ENCODE results near the gene CFAP20DC. TPM values are rescaled to one million over a fixed set of nuclear protein-coding genes. Genes with fewer than 3 reads are reported as not detected.
"Not testable (repeated sequence)": the region's sequence is repeated elsewhere in the genome, so short reads cannot be mapped to it uniquely, and the experiment has no call there.

The CFAP20DC gene
- polyA plus RNA-seq, 3 donors from 2014 or later, result not detected

DNA sequence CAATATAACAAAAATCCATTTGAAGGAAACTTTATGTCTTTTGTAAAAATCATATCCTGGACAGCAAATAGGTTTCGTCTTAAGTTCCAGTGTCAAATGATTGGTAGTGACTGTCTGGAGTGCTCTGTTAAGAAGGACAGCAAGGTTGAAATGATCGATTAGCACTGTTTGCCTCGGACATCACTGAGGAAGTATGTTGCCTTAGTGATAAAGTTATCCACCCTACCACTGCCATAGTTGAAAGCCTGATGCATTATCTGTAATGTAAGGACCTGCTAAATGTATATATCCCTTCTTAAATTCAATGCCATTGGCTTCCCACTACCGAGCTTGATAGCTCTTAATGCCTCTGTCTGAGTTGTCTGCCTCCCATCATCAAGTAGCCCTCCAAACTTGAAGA, 70.0 kb downstream of the CFAP20DC start:
- no peaks in the 10 kb centered on the region for H3K27me3 Mint-ChIP-seq (ENCODE audit: low read depth in 3 of 3)
- H3K27ac Mint-ChIP-seq, result no peak overlapping the region
- no peaks in the 10 kb centered on the region for H3K4me1 Mint-ChIP-seq
- H3K4me3 Mint-ChIP-seq, result no peak overlapping the region
- no peak for DNase-seq
- H3K36me3 Mint-ChIP-seq, result no peaks in the 10 kb centered on the region
- peaks cover 0 to 2% (median 0%) of the 10 kb centered on the region in 6 donors for H3K9me3 Mint-ChIP-seq

DNA sequence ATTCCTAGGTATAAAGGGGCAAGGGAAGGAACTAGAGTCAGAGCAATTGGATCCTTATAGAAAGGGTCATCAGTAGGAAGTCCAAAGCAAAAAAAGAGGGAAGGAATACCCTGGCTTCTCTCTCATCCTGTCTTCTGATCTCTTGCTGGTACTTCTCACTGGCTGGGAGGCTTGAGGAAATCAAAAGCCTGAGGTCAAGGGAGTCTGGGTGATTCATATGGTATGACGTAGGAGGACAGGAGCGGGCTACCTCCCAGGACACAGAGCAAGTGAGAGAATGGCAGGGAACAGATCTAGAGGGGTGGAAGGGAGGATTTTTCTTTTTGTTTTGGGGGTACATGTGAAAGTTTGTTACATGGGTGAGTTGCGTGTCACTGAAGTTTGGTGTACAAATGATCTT, 76.0 kb downstream of the CFAP20DC start:
- Mint-ChIP-seq H3K27ac (no peak overlapping the region), H3K36me3 (no peaks in the 10 kb centered on the region), H3K4me3 (no peak overlapping the region), H3K4me1 (no peaks in the 10 kb centered on the region), H3K9me3 (peaks cover 0 to 4% (median under 1%) of the 10 kb centered on the region in 6 donors), H3K27me3 (ENCODE audit: low read depth in 3 of 3) (peaks cover 0 to 2% (median 0%) of the 10 kb centered on the region in 3 donors)
- DNase-seq, result no peak

DNA sequence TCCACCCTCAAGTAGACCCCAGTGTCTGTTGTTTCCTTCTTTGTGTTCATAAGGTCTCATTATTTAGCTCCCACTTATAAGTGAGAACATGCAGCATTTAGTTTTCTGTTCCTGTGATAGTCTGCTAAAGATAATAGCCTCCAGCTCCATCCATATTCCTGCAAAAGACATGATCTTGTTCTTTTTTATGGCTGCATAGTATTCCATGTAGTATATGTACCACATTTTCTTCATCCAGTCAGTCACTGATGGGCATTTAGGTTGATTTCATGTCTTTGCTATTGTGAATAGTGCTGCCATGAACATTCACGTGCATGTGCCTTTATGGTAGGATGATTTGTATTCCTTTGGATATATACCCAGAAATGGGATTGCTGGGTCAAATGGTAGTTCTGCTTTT, 82.0 kb downstream of the CFAP20DC start:
- not testable (repeated sequence) for H3K9me3 Mint-ChIP-seq; H3K27ac Mint-ChIP-seq; H3K36me3 Mint-ChIP-seq; H3K4me1 Mint-ChIP-seq; H3K4me3 Mint-ChIP-seq; H3K27me3 Mint-ChIP-seq (ENCODE audit: low read depth in 3 of 3); DNase-seq

GRCh38 chr3:58965865-58966264, 84.0 kb downstream of the CFAP20DC start:
- Mint-ChIP-seq H3K27me3 (ENCODE audit: low read depth in 3 of 3) (peaks cover 0 to 4% (median 0%) of the 10 kb centered on the region in 3 donors), H3K36me3 (no peaks in the 10 kb centered on the region), H3K9me3 (peaks cover 0 to 4% (median 1%) of the 10 kb centered on the region in 6 donors), H3K4me1 (no peaks in the 10 kb centered on the region), H3K27ac (no peak overlapping the region), H3K4me3 (no peak overlapping the region)
- no peak for DNase-seq

DNA sequence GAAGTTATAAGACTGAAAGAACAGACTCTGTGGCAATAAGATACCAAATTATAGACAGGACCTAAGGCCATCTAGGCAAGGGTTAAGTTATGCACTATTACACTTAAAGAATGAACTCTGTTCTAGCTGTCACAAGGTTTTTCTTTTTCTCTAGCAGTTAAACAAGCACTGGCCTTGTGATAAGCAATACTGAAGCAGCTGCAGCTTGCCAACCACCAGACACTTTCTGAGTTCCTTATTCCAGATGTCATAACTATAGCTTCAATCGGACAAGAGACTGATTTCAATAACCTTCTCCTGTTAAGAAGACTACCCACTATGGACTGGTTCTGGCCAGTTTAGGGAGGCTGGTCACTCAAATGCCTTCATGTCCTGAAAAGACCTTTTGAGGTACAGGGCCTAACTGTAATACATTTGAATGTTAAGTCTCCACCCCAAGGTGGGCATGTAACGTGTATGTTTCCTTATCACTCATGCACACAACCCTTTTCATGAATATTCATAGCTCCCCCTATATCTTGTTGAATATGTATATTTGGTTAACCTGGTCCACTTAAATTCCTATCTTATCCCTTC, 85.8 kb downstream of the CFAP20DC start:
- H3K4me3 Mint-ChIP-seq, result no peak overlapping the region
- DNase-seq, result no peak
- H3K27ac Mint-ChIP-seq, result no peak overlapping the region
- no peaks in the 10 kb centered on the region for H3K36me3 Mint-ChIP-seq
- H3K9me3 Mint-ChIP-seq, result peaks cover 0 to 5% (median under 1%) of the 10 kb centered on the region in 6 donors
- peaks cover 0 to 4% (median 0%) of the 10 kb centered on the region in 3 donors for H3K27me3 Mint-ChIP-seq (ENCODE audit: low read depth in 3 of 3)
- H3K4me1 Mint-ChIP-seq, result no peaks in the 10 kb centered on the region

DNA sequence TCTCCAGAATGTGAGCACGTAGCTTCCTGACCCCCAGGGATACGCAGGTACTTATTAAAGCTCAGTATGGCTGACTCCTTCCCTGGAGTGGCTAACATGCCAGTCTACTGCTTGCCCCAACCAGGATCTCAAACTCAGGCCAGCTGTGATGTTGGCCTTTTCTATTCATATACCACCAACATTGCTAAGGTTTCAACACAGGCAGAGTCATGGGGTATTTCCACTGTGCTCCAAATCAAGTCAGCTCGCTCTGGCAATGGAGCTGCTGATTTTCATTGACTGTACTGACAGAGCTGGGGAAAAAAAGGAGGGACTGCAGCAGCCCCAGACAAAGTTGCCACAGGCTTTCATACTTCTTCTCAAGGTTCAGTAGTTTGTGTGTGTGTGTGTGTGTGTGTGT, 87.0 kb downstream of the CFAP20DC start:
- Mint-ChIP-seq H3K27me3 (ENCODE audit: low read depth in 3 of 3) (peaks cover 0 to 3% (median 0%) of the 10 kb centered on the region in 3 donors), H3K36me3 (no peaks in the 10 kb centered on the region), H3K4me3 (no peak overlapping the region), H3K27ac (no peak overlapping the region), H3K9me3 (peaks cover 0 to 5% (median under 1%) of the 10 kb centered on the region in 6 donors), H3K4me1 (no peaks in the 10 kb centered on the region)
- no peak for DNase-seq

- H3K4me3 Mint-ChIP-seq, result no peak overlapping the region
- H3K4me1 Mint-ChIP-seq, result no peaks in the 10 kb centered on the region
- DNase-seq, result no peak
- H3K27me3 Mint-ChIP-seq (ENCODE audit: low read depth in 3 of 3), result peaks cover 0 to 3% (median 0%) of the 10 kb centered on the region in 3 donors
- no peak overlapping the region for H3K27ac Mint-ChIP-seq
- H3K9me3 Mint-ChIP-seq, result peaks cover 0 to 5% (median under 1%) of the 10 kb centered on the region in 6 donors
- no peaks in the 10 kb centered on the region for H3K36me3 Mint-ChIP-seq
Measured at GRCh38 chr3:58962040-58962651, 87.7 kb downstream of the CFAP20DC start.

DNA sequence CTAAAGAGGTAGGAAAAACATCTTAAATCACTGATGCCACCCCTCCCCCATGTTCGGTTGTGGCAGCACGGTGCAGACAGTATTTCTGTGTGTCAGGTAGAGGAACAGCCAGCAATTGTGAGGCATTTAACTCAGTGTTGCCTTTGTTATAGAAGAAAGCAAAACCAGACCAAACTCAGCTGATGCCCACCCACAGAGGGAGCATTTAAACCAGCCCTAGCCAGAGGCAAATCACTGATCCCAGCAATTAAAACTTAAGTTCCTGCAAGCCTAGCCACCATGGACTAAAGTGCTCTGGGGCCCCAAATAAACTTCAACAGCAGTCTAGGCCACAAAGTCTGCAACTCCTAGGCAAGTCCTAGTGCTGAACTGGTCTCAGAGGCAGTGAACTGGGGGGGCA, 94.5 kb downstream of the CFAP20DC start:
- DNase-seq, result no peak
- Mint-ChIP-seq H3K27ac (no peak overlapping the region), H3K4me3 (no peak overlapping the region)

GRCh38 chr3:58953288-58953687, 96.5 kb downstream of the CFAP20DC start:
- no peaks in the 10 kb centered on the region for H3K36me3 Mint-ChIP-seq
- H3K9me3 Mint-ChIP-seq, result peaks cover 0 to 3% (median 0%) of the 10 kb centered on the region in 6 donors
- H3K27ac Mint-ChIP-seq, result no peak overlapping the region

More for the DNA sequence above, 94.5 kb downstream of the CFAP20DC start:
- peaks cover 0 to 1% (median 0%) of the 10 kb centered on the region in 3 donors for H3K27me3 Mint-ChIP-seq (ENCODE audit: low read depth in 3 of 3)
- H3K9me3 Mint-ChIP-seq, result peaks cover 0 to 2% (median 0%) of the 10 kb centered on the region in 6 donors
- no peaks in the 10 kb centered on the region for H3K36me3 Mint-ChIP-seq
- H3K4me1 Mint-ChIP-seq, result no peaks in the 10 kb centered on the region

DNA sequence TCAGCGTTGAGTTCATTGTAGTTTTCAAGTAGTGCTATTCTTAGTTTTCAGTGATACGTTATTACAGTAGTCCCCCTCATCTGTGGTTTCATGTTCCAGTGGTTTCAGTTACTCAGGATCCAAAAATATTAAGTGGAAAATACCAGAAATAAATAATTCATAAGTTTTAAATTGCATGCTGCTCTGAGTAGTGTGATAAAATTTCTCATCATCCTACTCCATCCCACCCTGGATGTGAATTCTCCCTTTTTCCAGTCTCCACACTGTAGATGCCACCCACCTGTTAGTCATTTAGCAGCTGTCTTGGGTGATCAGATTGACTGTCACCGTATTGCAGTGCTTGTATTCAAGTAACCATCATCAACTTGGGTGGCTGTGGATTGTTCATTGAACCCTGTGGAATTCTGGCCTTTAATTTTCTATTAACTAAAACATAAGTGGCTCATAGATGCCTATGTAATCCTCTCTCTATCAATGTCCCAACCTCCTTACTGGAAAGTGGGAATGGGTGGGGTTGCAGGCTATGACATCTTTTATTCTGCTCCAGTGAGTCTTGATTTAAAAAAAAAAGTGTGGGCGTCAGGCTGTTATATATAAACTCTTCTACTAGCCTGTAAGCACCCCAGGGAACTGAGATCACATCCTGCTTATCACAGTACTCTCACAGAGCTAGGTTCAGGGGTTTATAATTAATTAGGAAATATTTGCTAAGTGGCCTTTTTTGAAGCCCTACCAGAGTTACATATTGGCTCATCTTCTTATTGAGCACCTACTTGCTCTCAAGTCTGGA, 97.5 kb downstream of the CFAP20DC start:
- H3K27ac Mint-ChIP-seq, result no peak overlapping the region
- no peak overlapping the region for H3K4me3 Mint-ChIP-seq
- no peaks in the 10 kb centered on the region for H3K4me1 Mint-ChIP-seq
- no peak for DNase-seq
- H3K36me3 Mint-ChIP-seq, result no peaks in the 10 kb centered on the region
- H3K9me3 Mint-ChIP-seq, result peaks cover 0 to 3% (median 0%) of the 10 kb centered on the region in 6 donors
- peaks cover 0 to 2% (median 0%) of the 10 kb centered on the region in 3 donors for H3K27me3 Mint-ChIP-seq (ENCODE audit: low read depth in 3 of 3)

More at GRCh38 chr3:58953288-58953687, 96.5 kb downstream of the CFAP20DC start:
- Mint-ChIP-seq H3K4me3 (no peak overlapping the region), H3K4me1 (no peaks in the 10 kb centered on the region), H3K27me3 (ENCODE audit: low read depth in 3 of 3) (peaks cover 0 to 2% (median 0%) of the 10 kb centered on the region in 3 donors)
- no peak for DNase-seq

- no peak overlapping the region for H3K4me3 Mint-ChIP-seq
- peaks cover 0 to 4% (median 0%) of the 10 kb centered on the region in 6 donors for H3K9me3 Mint-ChIP-seq
- no peak overlapping the region for H3K27ac Mint-ChIP-seq
Measured at GRCh38 chr3:58948018-58948417, 101.8 kb downstream of the CFAP20DC start.

DNA sequence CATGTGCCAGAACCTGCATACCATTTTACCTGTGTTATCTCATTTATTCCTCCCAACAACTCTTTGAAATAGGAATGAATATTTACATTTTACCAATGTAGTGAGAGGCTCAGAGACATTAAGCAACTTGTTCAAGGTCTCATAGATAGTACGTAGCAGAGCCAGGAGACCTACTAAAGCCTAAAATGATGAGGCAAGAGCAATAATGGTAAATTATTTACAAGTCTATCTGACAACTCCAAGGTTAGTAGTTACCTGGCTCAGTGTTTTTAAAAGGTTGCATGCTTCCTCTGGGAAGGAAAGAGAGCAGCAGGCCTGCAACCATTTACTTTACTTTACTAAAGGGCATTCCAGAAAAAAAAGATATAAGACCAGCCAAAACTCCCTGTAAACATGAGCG, 103.0 kb downstream of the CFAP20DC start:
- Mint-ChIP-seq H3K27ac (no peak overlapping the region), H3K4me3 (no peak overlapping the region)

More at GRCh38 chr3:58948018-58948417, 101.8 kb downstream of the CFAP20DC start:
- Mint-ChIP-seq H3K4me1 (no peaks in the 10 kb centered on the region), H3K27me3 (ENCODE audit: low read depth in 3 of 3) (peaks cover 0 to 2% (median 0%) of the 10 kb centered on the region in 3 donors), H3K36me3 (no peaks in the 10 kb centered on the region)
- no peak for DNase-seq

DNA sequence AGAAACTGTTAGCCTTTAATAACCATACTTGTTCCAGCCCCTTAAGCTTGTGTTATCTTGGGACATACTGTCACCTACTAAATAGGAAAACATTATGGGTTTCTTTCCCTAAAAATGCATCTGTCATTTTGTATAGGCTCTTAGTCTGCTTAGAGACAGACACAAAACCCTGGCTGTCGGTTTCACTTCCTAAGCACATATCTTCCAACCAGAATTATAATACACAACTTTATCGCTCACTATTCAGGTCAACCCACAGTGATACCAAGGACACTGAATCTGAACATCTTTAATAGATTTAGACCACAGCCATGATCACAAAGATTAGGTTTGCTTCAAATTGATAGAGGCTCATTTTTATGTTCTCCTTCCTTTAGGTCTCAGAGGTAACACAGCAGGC, 111.8 kb downstream of the CFAP20DC start:
- DNase-seq, result no peak
- Mint-ChIP-seq H3K36me3 (no peaks in the 10 kb centered on the region), H3K27ac (no peak overlapping the region), H3K4me3 (no peak overlapping the region), H3K9me3 (peaks cover 0 to 4% (median 0%) of the 10 kb centered on the region in 6 donors), H3K4me1 (no peaks in the 10 kb centered on the region), H3K27me3 (ENCODE audit: low read depth in 3 of 3) (peaks cover 0 to 2% (median 0%) of the 10 kb centered on the region in 3 donors)

More for the DNA sequence above, 103.0 kb downstream of the CFAP20DC start:
- peaks cover 0 to 2% (median 0%) of the 10 kb centered on the region in 3 donors for H3K27me3 Mint-ChIP-seq (ENCODE audit: low read depth in 3 of 3)
- peaks cover 0 to 4% (median 0%) of the 10 kb centered on the region in 6 donors for H3K9me3 Mint-ChIP-seq
- DNase-seq, result no peak
- H3K4me1 Mint-ChIP-seq, result no peaks in the 10 kb centered on the region
- no peaks in the 10 kb centered on the region for H3K36me3 Mint-ChIP-seq

DNA sequence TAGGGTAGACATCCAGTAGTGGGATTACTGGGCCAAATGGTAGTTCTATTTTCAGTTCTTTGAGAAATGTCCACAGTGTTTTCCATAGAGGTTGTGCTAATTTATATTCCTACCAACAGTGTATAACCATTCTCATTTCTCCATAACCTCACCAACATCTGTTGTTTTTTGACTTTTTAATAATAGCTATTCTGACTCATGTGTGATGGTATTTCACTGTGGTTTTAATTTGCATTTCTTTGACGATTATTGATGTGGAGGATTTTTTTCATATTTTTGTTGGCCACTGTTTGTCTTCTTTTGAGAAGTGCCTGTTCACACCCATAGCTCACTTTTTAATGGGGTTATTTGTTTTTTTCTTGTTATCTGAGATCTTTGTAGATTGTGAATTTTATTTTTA, 125.2 kb downstream of the CFAP20DC start:
- DNase-seq, result no peak
- H3K27me3 Mint-ChIP-seq (ENCODE audit: low read depth in 3 of 3), result peaks cover 0 to 3% (median 0%) of the 10 kb centered on the region in 3 donors
- no peaks in the 10 kb centered on the region for H3K4me1 Mint-ChIP-seq
- H3K36me3 Mint-ChIP-seq, result peaks cover 0 to 3% (median 0%) of the 10 kb centered on the region in 3 donors
- no peak overlapping the region for H3K27ac Mint-ChIP-seq
- H3K9me3 Mint-ChIP-seq, result peaks cover 0 to 4% (median 1%) of the 10 kb centered on the region in 6 donors
- no peak overlapping the region for H3K4me3 Mint-ChIP-seq
